ENCODE data around the gene CCDC3. TPM values are rescaled to one million over a fixed set of nuclear protein-coding genes. Genes with fewer than 3 reads are reported as not detected.

CCDC3 gene
- total RNA-seq, 2 donors from 2014 or later: 10.0 to 14.9 TPM

GRCh38 chr10:12922117-12922900 lies 79.2 kb downstream of the CCDC3 start:
- TF ChIP-seq, protein P1, sequence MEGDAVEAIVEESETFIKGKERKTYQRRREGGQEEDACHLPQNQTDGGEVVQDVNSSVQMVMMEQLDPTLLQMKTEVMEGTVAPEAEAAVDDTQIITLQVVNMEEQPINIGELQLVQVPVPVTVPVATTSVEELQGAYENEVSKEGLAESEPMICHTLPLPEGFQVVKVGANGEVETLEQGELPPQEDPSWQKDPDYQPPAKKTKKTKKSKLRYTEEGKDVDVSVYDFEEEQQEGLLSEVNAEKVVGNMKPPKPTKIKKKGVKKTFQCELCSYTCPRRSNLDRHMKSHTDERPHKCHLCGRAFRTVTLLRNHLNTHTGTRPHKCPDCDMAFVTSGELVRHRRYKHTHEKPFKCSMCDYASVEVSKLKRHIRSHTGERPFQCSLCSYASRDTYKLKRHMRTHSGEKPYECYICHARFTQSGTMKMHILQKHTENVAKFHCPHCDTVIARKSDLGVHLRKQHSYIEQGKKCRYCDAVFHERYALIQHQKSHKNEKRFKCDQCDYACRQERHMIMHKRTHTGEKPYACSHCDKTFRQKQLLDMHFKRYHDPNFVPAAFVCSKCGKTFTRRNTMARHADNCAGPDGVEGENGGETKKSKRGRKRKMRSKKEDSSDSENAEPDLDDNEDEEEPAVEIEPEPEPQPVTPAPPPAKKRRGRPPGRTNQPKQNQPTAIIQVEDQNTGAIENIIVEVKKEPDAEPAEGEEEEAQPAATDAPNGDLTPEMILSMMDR (IDR thresholded peaks at IDR 0.05): no peak
- no peaks in the 10 kb centered on the region for H3K27me3 ChIP-seq
- no peak overlapping the region for H3K27ac ChIP-seq
- no peak overlapping the region for H3K4me3 ChIP-seq
- no peaks in the 10 kb centered on the region for H3K4me1 ChIP-seq
- no peak for DNase-seq (ENCODE audit: low spot score)
- peaks cover 0 to 10% of the 10 kb centered on the region in 2 donors for H3K9me3 ChIP-seq
- H3K36me3 ChIP-seq: no peaks in the 10 kb centered on the region

DNA sequence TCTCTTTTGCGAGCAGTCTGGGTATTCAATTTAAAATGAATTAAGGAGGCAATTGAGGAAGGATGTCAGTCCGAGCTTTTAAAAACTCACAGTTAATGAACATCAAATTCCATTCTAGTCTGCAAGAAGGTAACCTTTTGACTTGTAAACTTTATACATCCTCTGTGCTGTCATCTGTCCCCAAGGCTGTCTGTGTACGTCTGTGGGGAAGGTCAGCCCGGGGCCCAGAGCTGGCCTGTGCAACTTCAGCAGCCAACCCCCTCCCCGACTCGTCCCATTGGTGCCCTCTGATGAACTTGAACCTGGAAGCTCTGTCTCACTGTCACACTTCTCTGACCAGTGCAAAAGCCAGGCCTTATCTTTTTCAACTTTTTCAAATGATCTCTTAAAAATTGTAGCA lies 80.3 kb downstream of the CCDC3 start:
- H3K9me3 ChIP-seq: peaks cover 0 to under 1% of the 10 kb centered on the region in 2 donors
- no peak for DNase-seq (ENCODE audit: low spot score)
- no peaks in the 10 kb centered on the region for H3K4me1 ChIP-seq
- H3K4me3 ChIP-seq: no peak overlapping the region
- no peaks in the 10 kb centered on the region for H3K27me3 ChIP-seq
- H3K36me3 ChIP-seq: no peaks in the 10 kb centered on the region
- TF ChIP-seq, protein P1 (IDR thresholded peaks at IDR 0.05): no peak
- H3K27ac ChIP-seq: no peak overlapping the region

GRCh38 chr10:12919574-12919973 lies 81.9 kb downstream of the CCDC3 start:
- Histone ChIP-seq H3K27ac (no peak overlapping the region), H3K4me1 (no peaks in the 10 kb centered on the region), H3K27me3 (no peaks in the 10 kb centered on the region), H3K4me3 (no peak overlapping the region), H3K36me3 (no peaks in the 10 kb centered on the region), H3K9me3 (no peaks in the 10 kb centered on the region)
- TF ChIP-seq, protein P1 (IDR thresholded peaks at IDR 0.05): no peak
- no peak for DNase-seq (ENCODE audit: low spot score)

- no peak overlapping the region for H3K4me3 ChIP-seq
- H3K9me3 ChIP-seq: no peaks in the 10 kb centered on the region
- DNase-seq (ENCODE audit: low spot score): no peak
- H3K4me1 ChIP-seq: no peaks in the 10 kb centered on the region
- TF ChIP-seq, protein P1 (IDR thresholded peaks at IDR 0.05): no peak
- H3K27ac ChIP-seq: no peak overlapping the region
- H3K36me3 ChIP-seq: no peaks in the 10 kb centered on the region
- H3K27me3 ChIP-seq: no peaks in the 10 kb centered on the region
Measured at GRCh38 chr10:12916587-12916986, 84.9 kb downstream of the CCDC3 start.

DNA sequence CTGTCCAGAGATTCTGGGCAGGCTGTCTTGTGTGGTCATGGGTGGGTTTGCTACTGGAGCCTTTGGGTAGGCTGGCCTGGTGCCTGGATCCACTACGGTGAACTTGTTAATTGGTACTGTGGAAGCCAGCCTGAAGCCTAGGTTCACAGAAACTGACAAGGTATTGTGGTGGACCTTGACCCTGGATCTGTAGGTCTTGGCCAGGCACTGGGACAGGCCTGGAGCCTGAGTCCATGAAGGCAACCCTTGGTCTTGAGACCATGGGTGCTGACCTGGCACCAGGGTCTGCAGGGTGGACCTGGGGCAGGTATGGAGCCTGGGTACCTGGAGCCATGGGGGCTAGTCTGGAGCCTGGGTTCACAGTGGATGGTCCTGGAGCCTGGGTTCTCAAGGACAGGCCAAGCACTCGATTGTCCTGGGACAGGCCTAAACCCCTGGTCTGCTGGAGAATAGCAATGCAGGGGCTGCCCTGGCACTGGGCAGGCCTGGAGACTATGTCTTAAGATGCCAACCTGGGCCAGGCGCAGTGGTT lies 85.8 kb downstream of the CCDC3 start:
- no peak overlapping the region for H3K4me3 ChIP-seq
- no peaks in the 10 kb centered on the region for H3K36me3 ChIP-seq
- H3K9me3 ChIP-seq: no peaks in the 10 kb centered on the region
- H3K27ac ChIP-seq: no peak overlapping the region
- no peaks in the 10 kb centered on the region for H3K27me3 ChIP-seq
- TF ChIP-seq, protein P1 (IDR thresholded peaks at IDR 0.05): no peak
- no peaks in the 10 kb centered on the region for H3K4me1 ChIP-seq
- DNase-seq (ENCODE audit: low spot score): no peak

Measured in right atrium auricular region (tissue), 2 donors.